A549 (cell line): ENCODE data around the gene TRIOBP.

ENCODE experiments used
- BHLHE40 ChIP-seq: IDR thresholded peaks from 2 replicates; pipeline ENCODE4 v1.6.1; 2012; ENCODE audit warnings: low read depth, low read length, inconsistent platforms
- FOXS1 ChIP-seq: fragments of 250-450 bp; sonication (Bioruptor Pico); IDR thresholded peaks from 2 replicates; pipeline ENCODE4 v1.5.0; 2020; ENCODE audit warnings: mild to moderate bottlenecking, moderate library complexity
- HDAC2 ChIP-seq: fragments of 200-600 bp; sonication (generic); IDR thresholded peaks from 2 replicates; pipeline ENCODE4 v1.6.1; 2016
- RNF2 ChIP-seq: fragments of 200-600 bp; sonication (generic); IDR thresholded peaks from 2 replicates; pipeline ENCODE4 v1.6.1; 2016; ENCODE audit warnings: low read depth, mild to moderate bottlenecking, antibody characterized with exemption, moderate library complexity, borderline replicate concordance
- ZC3H11A ChIP-seq: fragments of 450-650 bp; IDR thresholded peaks from 2 replicates; pipeline ENCODE4 v1.6.1; 2014; ENCODE audit warnings: antibody characterized with exemption, mild to moderate bottlenecking
- TF ChIP-seq, protein P1 (sequence below): IDR thresholded peaks from 2 replicates; pipeline ENCODE4 v1.6.1; 2012; ENCODE audit warnings: low read depth, borderline replicate concordance
- TF ChIP-seq, protein P2 (sequence below): fragments of 450-650 bp; IDR thresholded peaks from 2 replicates; pipeline ENCODE4 v1.6.1; 2014; ENCODE audit warnings: antibody characterized with exemption
- TF ChIP-seq, protein P3 (sequence below): fragments of 150-350 bp; IDR thresholded peaks from 2 replicates; pipeline ENCODE4 v1.6.1; 2014; ENCODE audit warnings: low read depth, mild to moderate bottlenecking, low read length
- TF ChIP-seq, protein P4 (sequence below): fragments of >200 bp; sonication (Bioruptor Twin); formaldehyde crosslinking; IDR thresholded peaks from 3 replicates; pipeline ENCODE4 v1.5.1; 2016
- TF ChIP-seq, protein P5 (sequence below): IDR thresholded peaks from 2 replicates; pipeline ENCODE4 v1.6.1; 2012

DNA sequence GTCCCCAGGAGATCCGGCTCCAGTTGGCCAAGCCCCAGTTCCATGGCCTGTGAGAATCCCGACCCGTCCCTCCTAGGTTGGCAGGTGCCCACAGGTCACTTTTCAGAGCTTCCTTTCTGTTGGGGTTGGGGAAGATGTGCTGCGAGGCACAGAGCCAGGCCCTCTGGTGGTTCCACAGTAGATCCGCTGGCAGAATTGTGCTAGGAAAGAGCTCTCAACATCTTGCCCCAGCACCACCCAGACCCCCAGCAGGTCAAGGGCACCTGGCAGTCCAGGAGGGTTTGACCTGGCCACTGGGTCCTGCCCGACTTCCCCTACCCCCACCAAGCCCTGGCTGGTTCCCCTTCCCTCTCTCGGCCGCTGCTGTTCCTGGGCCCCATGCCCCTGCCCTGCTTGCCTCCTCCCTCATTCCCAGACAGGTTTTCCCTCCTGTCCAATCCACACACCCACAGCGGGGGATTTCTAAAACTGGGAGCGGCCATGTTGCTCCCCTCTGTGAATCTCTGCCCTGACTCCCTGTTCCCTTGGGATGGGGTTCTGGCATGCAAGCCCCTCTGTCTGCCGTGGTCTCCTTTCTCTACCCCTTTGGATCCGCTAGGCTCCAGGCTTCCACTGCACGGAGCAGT lies 84.7 kb downstream of the TRIOBP start:
- TF ChIP-seq HDAC2 (no peak), BHLHE40 (no peak), ZC3H11A (no peak), RNF2 (no peak), FOXS1 (CRISPR knock-in tag) (no peak)
- TF ChIP-seq, protein P1, sequence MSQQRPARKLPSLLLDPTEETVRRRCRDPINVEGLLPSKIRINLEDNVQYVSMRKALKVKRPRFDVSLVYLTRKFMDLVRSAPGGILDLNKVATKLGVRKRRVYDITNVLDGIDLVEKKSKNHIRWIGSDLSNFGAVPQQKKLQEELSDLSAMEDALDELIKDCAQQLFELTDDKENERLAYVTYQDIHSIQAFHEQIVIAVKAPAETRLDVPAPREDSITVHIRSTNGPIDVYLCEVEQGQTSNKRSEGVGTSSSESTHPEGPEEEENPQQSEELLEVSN = no peak
- TF ChIP-seq, protein P2, sequence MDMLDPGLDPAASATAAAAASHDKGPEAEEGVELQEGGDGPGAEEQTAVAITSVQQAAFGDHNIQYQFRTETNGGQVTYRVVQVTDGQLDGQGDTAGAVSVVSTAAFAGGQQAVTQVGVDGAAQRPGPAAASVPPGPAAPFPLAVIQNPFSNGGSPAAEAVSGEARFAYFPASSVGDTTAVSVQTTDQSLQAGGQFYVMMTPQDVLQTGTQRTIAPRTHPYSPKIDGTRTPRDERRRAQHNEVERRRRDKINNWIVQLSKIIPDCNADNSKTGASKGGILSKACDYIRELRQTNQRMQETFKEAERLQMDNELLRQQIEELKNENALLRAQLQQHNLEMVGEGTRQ = no peak
- TF ChIP-seq, protein P3, sequence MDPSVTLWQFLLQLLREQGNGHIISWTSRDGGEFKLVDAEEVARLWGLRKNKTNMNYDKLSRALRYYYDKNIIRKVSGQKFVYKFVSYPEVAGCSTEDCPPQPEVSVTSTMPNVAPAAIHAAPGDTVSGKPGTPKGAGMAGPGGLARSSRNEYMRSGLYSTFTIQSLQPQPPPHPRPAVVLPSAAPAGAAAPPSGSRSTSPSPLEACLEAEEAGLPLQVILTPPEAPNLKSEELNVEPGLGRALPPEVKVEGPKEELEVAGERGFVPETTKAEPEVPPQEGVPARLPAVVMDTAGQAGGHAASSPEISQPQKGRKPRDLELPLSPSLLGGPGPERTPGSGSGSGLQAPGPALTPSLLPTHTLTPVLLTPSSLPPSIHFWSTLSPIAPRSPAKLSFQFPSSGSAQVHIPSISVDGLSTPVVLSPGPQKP = no peak
- TF ChIP-seq, protein P4, sequence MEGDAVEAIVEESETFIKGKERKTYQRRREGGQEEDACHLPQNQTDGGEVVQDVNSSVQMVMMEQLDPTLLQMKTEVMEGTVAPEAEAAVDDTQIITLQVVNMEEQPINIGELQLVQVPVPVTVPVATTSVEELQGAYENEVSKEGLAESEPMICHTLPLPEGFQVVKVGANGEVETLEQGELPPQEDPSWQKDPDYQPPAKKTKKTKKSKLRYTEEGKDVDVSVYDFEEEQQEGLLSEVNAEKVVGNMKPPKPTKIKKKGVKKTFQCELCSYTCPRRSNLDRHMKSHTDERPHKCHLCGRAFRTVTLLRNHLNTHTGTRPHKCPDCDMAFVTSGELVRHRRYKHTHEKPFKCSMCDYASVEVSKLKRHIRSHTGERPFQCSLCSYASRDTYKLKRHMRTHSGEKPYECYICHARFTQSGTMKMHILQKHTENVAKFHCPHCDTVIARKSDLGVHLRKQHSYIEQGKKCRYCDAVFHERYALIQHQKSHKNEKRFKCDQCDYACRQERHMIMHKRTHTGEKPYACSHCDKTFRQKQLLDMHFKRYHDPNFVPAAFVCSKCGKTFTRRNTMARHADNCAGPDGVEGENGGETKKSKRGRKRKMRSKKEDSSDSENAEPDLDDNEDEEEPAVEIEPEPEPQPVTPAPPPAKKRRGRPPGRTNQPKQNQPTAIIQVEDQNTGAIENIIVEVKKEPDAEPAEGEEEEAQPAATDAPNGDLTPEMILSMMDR = peak; percentile 7; the same call in 1 of the 3 replicates
- TF ChIP-seq, protein P5, sequence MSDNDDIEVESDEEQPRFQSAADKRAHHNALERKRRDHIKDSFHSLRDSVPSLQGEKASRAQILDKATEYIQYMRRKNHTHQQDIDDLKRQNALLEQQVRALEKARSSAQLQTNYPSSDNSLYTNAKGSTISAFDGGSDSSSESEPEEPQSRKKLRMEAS = no peak
